BJ (cell line): Measurements from ENCODE around the gene PASK. TPM values are rescaled to one million over a fixed set of nuclear protein-coding genes. Genes with fewer than 3 reads are reported as not detected.

Experiments used
- CTCF ChIA-PET: fragments of 350-600 bp; formaldehyde crosslinking; extraction: SDS; loops from one replicate; lab custom pipeline; 2021; ENCODE audit warnings: antibody characterized with exemption, inconsistent platforms; lab: Yijun Ruan, JAX
- POLR2A ChIA-PET: fragments of 300-600 bp; sonication (Branson Sonifier 250); formaldehyde crosslinking; extraction: SDS; loops from one replicate; lab custom pipeline; 2021; ENCODE audit warnings: antibody characterized with exemption; lab: Charles Lee
- DNase-seq: peaks from one replicate; pipeline ENCODE4 v3.0.0-alpha.2; 2011; ENCODE audit warnings: low read depth
- H3K27me3 ChIP-seq: 2 replicates; pipeline ENCODE4 v1.6.0; 2011; ENCODE audit warnings: low read length; ENCODE audit not compliant: control insufficient read depth, insufficient read depth
- H3K36me3 ChIP-seq: 2 replicates; pipeline ENCODE4 v1.5.1; 2011; ENCODE audit warnings: low read length; ENCODE audit not compliant: control insufficient read depth, insufficient read depth
- H3K4me3 ChIP-seq: 2 replicates; pipeline ENCODE4 v1.5.1; 2011; ENCODE audit warnings: low read depth, mild to moderate bottlenecking, control low read depth, low read length
- polyA plus RNA-seq: library from polyadenylated mRNA; depleted of rRNA; stranded (reverse); fragments of >200 nt; gene quantifications from 2 replicates; pipeline ENCODE4 v1.2.3, GENCODE V29; 2011
- TF ChIP-seq, protein P1 (sequence below): IDR thresholded peaks from 2 replicates; pipeline ENCODE4 v1.5.1; 2011; ENCODE audit warnings: low read depth, mild to moderate bottlenecking, control low read depth, inconsistent platforms, low read length, moderate library complexity; ENCODE audit not compliant: insufficient read depth

The PASK gene
- polyA plus RNA-seq, 1 experiment: 3.4 TPM

DNA sequence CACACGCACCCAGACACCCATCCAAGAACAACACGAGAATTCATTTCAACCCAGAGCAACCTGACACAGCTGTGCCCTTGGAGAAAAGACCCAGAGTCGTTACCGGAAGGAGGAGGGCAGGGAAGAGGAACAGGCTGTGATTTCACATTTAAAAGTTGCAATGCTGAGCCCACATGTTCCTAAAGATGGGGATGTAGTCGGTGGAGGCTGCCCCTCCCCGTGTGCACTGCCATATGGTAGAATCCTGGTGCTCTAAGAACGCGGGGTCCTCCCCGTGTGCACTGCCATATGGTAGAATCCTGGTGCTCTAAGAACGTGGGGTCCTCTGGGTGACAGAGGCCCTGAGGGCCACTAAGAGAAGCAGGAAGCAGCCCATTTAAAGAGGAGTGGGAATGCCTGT lies 58.1 kb downstream of the PASK start:
- Histone ChIP-seq H3K4me3 (no peak overlapping the region), H3K36me3 (peaks cover 34% of the 10 kb centered on the region), H3K27me3 (no peaks in the 10 kb centered on the region)
- POLR2A ChIA-PET: no interaction called here
- CTCF ChIA-PET: no interaction called here
- DNase-seq: no peak
- TF ChIP-seq, protein P1, sequence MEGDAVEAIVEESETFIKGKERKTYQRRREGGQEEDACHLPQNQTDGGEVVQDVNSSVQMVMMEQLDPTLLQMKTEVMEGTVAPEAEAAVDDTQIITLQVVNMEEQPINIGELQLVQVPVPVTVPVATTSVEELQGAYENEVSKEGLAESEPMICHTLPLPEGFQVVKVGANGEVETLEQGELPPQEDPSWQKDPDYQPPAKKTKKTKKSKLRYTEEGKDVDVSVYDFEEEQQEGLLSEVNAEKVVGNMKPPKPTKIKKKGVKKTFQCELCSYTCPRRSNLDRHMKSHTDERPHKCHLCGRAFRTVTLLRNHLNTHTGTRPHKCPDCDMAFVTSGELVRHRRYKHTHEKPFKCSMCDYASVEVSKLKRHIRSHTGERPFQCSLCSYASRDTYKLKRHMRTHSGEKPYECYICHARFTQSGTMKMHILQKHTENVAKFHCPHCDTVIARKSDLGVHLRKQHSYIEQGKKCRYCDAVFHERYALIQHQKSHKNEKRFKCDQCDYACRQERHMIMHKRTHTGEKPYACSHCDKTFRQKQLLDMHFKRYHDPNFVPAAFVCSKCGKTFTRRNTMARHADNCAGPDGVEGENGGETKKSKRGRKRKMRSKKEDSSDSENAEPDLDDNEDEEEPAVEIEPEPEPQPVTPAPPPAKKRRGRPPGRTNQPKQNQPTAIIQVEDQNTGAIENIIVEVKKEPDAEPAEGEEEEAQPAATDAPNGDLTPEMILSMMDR: no peak

- POLR2A ChIA-PET: no interaction called here
- no peak overlapping the region for H3K4me3 ChIP-seq
- CTCF ChIA-PET: interaction anchor here (3.2 kb wide), 1 partner anchor 11 kb away, joined by 20 read pairs; no protein-coding TSS in a partner anchor
- TF ChIP-seq, protein P1: no peak
- no peaks in the 10 kb centered on the region for H3K27me3 ChIP-seq
- DNase-seq: no peak
- peaks cover 28% of the 10 kb centered on the region for H3K36me3 ChIP-seq
These were observed 60.2 kb downstream of the PASK start for GRCh38 chr2:241088791-241089732.

DNA sequence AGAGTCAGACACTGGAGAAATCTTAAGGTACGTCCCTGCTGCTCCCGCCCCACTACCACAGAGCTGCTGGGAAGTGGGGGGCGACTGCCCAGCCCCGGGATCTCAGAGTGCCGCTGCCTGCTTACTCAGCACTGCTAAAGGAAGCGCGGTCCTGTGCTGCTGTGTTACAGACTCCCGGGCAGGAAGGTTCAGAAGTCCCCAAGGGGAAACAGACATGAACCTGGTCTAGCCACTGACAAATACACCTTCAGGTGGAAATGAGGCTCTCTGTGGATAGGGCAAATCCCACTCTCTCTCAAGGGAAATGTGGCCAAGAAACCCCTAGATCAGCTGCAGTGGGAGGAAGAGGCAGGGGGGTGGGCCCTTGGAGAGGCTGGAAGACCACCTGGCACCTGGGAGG lies 60.9 kb downstream of the PASK start:
- CTCF ChIA-PET: interaction anchor here (3.2 kb wide), 1 partner anchor 10 kb away, joined by 20 read pairs; no protein-coding TSS in a partner anchor
- POLR2A ChIA-PET: no interaction called here
- TF ChIP-seq, protein P1: no peak
- Histone ChIP-seq H3K4me3 (no peak overlapping the region), H3K27me3 (no peaks in the 10 kb centered on the region), H3K36me3 (peaks cover 27% of the 10 kb centered on the region)
- no peak for DNase-seq

DNA sequence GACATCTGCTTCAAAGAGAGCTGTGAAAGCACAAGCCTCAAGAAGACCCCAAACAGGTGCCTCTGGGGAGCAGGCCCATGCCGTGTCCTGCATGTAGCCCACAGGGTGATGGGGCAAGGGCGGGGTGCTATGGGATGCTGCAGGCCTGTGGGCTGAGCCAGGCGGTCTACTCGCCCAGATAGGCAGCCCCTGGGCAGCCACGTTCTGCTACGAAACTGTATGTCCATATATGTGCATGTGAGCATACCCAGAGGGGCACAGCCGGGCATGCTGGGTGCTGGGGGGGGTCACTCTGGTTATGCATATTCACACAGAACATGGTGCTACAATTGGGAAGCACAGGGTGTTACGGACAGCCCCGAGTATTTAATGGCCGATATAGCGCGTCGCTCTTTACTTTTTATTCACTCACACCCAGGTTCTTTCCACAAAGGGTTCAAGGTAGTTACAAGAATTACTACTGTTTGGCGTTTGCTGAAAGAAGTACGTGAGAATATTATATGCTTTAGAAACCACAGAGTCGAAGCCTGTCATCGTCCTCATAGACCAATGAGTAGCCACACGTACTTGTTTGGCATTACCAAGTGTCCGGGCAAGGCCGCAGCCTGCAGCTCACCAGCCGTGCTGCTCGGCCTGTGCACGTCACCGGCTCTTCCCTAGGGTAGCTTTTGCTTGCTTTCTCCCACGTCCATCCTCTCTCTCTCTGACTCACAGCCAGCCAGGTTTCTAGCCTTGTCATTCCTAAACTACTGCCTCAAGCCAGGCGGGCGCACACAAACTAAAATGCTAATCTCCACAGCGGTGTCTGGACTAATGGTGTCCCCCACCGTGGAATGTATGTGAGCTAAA lies 61.6 kb downstream of the PASK start:
- POLR2A ChIA-PET: no interaction called here
- CTCF ChIA-PET: interaction anchor here (1.0 to 3.2 kb wide), 2 partner anchors 9 to 10 kb away, joined by 4 to 20 read pairs; no protein-coding TSS in a partner anchor
- TF ChIP-seq, protein P1: no peak
- no peak overlapping the region for H3K4me3 ChIP-seq
- no peak for DNase-seq
- peaks cover 25% of the 10 kb centered on the region for H3K36me3 ChIP-seq
- H3K27me3 ChIP-seq: no peaks in the 10 kb centered on the region
